Measurements from ENCODE around the gene TIGD1. TPM values are rescaled to one million over a fixed set of nuclear protein-coding genes. Genes with fewer than 3 reads are reported as not detected.

TIGD1 gene
- total RNA-seq, 1 donor from 2014 or later, result 11.2 TPM

GRCh38 chr2:232588680-232589585, 38.6 kb upstream of the TIGD1 start:
- Mint-ChIP-seq H3K9me3 (peaks cover 14% of the 10 kb centered on the region), H3K36me3 (peaks cover 12% of the 10 kb centered on the region), H3K4me3 (no peak overlapping the region), H3K27me3 (ENCODE audit: low read depth) (no peaks in the 10 kb centered on the region), H3K4me1 (no peaks in the 10 kb centered on the region), H3K27ac (no peak overlapping the region)
- TF ChIP-seq CTCF (IDR thresholded peaks at IDR 0.05; ENCODE audit: unreplicated experiment), result no peak
- no peak for DNase-seq (ENCODE audit: low spot score in 2 of 2, unreplicated experiment in 2 of 2)

GRCh38 chr2:232588031-232588430, 37.7 kb upstream of the TIGD1 start:
- H3K27ac Mint-ChIP-seq, result no peak overlapping the region

GRCh38 chr2:232587512-232587911, 37.2 kb upstream of the TIGD1 start:
- TF ChIP-seq CTCF (IDR thresholded peaks at IDR 0.05; ENCODE audit: unreplicated experiment), result no peak
- Mint-ChIP-seq H3K4me3 (no peak overlapping the region), H3K36me3 (peaks cover 24% of the 10 kb centered on the region), H3K27ac (no peak overlapping the region), H3K27me3 (ENCODE audit: low read depth) (no peaks in the 10 kb centered on the region), H3K9me3 (peaks cover 15% of the 10 kb centered on the region), H3K4me1 (no peaks in the 10 kb centered on the region)
- no peak for DNase-seq (ENCODE audit: low spot score in 2 of 2, unreplicated experiment in 2 of 2)

More at GRCh38 chr2:232588031-232588430, 37.7 kb upstream of the TIGD1 start:
- no peaks in the 10 kb centered on the region for H3K4me1 Mint-ChIP-seq
- no peak overlapping the region for H3K4me3 Mint-ChIP-seq
- DNase-seq (ENCODE audit: low spot score in 2 of 2, unreplicated experiment in 2 of 2), result no peak
- H3K9me3 Mint-ChIP-seq, result peaks cover 15% of the 10 kb centered on the region
- H3K36me3 Mint-ChIP-seq, result peaks cover 20% of the 10 kb centered on the region
- no peak for TF ChIP-seq CTCF (IDR thresholded peaks at IDR 0.05; ENCODE audit: unreplicated experiment)
- no peaks in the 10 kb centered on the region for H3K27me3 Mint-ChIP-seq (ENCODE audit: low read depth)

- TF ChIP-seq CTCF (IDR thresholded peaks at IDR 0.05; ENCODE audit: unreplicated experiment), result no peak
- Mint-ChIP-seq H3K9me3 (peaks cover 15% of the 10 kb centered on the region), H3K4me1 (no peaks in the 10 kb centered on the region), H3K27ac (no peak overlapping the region), H3K36me3 (peaks cover 28% of the 10 kb centered on the region), H3K4me3 (no peak overlapping the region), H3K27me3 (ENCODE audit: low read depth) (no peaks in the 10 kb centered on the region)
- DNase-seq (ENCODE audit: low spot score in 2 of 2, unreplicated experiment in 2 of 2), result no peak
These were observed 36.7 kb upstream of the TIGD1 start for GRCh38 chr2:232586943-232587505.

GRCh38 chr2:232584238-232584637, 33.9 kb upstream of the TIGD1 start:
- Mint-ChIP-seq H3K4me3 (no peak overlapping the region), H3K27ac (no peak overlapping the region), H3K9me3 (peaks cover 11% of the 10 kb centered on the region), H3K36me3 (peaks cover 39% of the 10 kb centered on the region), H3K4me1 (no peaks in the 10 kb centered on the region), H3K27me3 (ENCODE audit: low read depth) (no peaks in the 10 kb centered on the region)
- no peak for DNase-seq (ENCODE audit: low spot score in 2 of 2, unreplicated experiment in 2 of 2)
- no peak for TF ChIP-seq CTCF (IDR thresholded peaks at IDR 0.05; ENCODE audit: unreplicated experiment)
